Stimulated activated CD4-positive, alpha-beta T cell treated with anti-CD3 and anti-CD28 coated beads, Interleukin-12 subunit alpha, Interleukin-12 subunit beta, amount 100 ng/mL, for 4 hours (primary cell): ENCODE measurements around the gene ARID5B.
"Not testable (repeated sequence)": the region's sequence is repeated elsewhere in the genome, so short reads cannot be mapped to it uniquely, and the experiment has no call there.

Experiments used
- DNase-seq: peaks from one replicate; pipeline ENCODE4 v3.0.0-alpha.2; 2020

ARID5B gene

DNA sequence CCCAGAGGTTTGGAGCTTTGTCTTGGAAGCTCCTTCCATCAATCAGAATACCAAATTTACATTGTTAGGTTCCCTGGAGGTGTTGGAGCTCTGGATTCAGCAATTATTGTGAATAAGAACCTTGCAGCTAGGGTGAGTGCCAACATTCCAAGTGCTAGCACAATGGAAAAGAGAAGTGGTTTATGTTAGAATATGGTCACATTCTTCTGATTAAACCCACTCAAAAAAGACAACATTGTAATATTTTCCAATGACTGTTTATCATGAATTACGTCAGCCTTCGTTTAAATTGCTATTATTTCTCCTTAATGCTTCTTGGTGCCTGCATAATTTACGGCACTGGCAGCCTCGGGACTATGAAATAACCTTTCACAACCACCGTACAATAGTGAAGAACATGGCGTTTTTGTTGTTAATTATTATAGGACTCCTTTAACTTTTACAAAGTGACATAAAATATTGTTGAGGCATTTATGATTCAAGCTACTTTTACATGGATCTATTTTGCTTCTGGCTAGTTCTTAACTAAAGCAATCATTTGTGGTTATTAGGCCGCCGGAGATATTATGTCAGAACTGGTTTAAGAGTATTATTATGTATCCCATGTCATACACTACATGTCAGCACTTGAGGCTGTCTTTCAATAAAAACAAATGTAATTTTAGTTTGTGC lies 117.7 kb downstream of the ARID5B start:
- DNase-seq = no peak

DNA sequence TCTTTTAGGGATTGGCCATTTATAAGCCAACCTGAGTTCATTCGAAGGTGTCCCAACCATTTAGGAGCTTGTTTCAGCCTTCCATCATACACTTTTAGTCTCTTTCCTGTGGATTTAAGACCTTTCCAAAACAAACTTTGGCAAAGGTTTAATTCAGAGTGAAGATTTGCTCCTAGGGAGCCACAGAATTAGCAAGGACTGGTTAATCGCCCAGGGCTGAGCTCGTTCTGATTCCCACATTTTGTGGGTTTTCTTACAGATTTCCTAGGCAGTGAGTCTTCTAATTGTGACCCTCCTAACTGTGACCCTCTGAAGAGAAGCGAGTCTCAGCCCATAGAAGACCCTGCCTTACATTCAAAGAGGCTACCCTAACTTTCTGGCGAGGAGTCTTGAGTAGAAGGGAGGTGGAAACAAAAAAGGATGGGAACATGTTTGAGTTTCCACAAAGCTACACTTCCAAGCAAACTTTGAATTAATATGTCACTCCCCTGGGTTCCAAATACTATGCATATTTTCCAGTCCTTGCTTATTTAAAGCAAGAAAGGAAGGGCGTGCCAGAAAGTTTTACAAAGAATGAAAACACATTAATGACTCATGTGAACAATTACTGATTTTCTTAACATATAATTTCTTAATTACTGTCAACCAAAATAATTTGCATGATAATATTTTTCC lies 118.3 kb downstream of the ARID5B start:
- no peak for DNase-seq

DNA sequence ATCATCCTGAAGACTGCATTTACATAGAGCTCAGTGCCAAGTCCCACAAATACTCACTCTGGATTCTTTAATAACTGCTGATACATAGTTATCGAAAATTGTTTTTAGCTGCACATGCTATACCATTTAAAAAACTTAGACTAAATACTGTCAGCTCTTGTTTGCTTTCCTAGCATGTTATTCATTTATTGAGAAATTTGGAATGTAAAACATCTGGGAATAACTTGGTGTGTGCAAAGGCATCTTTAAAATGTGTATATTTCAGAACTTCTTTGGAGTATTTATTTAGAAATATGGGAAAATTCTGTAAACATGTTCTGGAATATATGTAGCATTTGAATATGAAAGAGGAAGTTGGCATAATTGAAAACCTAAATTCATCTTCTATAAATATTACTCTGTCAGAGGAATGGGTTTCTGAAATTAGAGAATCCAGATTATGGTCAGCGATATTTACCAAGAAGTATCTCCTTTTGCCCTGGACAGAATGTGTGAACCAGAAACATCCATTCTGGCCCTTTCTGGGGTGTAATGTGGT lies 119.7 kb downstream of the ARID5B start:
- no peak for DNase-seq

- DNase-seq = no peak
Observed at GRCh38 chr10:62021978-62022802, 120.7 kb downstream of the ARID5B start.

- no peak for DNase-seq
Observed at GRCh38 chr10:62022830-62023229, 121.3 kb downstream of the ARID5B start.

DNA sequence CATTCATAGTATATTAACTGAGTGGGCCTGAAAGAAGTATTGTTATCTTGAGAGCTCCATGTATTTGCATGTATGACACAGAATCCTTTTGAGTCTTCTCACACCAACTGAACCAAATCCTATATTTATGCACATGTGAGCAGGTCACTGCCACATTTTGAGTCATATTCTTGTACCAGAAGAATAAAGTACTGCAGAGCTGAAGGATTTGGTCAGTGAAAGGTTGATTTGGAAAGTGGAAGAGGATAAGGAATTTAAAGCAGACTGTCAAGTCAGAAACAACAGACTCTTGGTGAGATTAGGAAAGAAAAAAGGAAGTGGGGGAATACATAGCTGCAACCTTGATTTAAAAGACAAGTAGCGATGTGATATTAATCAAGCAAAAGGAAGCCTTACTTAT lies 121.8 kb downstream of the ARID5B start:
- DNase-seq = no peak

- DNase-seq = no peak
Observed at GRCh38 chr10:62024026-62024701, 122.7 kb downstream of the ARID5B start.

DNA sequence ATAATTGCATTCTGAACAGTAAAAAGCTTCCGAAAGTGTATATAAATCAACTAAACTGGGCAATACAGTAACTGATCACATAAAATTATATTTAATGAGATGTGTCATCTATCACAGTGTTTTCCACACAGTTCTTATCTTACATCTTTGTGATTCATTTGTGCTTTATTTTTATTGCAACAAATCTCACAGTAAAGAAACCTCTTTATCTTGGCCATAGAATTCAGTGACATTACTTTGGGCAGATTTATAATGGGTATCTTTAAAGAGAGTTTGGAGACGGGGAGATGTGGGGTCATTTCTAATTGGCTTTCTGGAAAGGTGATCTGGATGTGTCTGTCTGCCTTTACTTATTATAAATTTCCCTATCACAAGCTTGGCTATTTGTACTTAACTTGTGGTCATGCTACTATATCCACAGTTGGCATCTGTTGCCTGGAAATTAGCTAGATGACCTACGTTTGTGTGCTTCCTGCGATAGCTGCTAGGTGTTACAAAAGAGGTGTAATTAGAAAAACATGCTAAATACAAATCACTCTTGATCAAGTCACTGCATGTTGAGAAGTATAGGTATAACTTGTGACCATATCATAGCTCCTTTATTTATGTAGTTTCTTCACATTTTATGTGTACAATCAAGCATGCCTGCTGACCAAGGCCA lies 123.8 kb downstream of the ARID5B start:
- no peak for DNase-seq

DNA sequence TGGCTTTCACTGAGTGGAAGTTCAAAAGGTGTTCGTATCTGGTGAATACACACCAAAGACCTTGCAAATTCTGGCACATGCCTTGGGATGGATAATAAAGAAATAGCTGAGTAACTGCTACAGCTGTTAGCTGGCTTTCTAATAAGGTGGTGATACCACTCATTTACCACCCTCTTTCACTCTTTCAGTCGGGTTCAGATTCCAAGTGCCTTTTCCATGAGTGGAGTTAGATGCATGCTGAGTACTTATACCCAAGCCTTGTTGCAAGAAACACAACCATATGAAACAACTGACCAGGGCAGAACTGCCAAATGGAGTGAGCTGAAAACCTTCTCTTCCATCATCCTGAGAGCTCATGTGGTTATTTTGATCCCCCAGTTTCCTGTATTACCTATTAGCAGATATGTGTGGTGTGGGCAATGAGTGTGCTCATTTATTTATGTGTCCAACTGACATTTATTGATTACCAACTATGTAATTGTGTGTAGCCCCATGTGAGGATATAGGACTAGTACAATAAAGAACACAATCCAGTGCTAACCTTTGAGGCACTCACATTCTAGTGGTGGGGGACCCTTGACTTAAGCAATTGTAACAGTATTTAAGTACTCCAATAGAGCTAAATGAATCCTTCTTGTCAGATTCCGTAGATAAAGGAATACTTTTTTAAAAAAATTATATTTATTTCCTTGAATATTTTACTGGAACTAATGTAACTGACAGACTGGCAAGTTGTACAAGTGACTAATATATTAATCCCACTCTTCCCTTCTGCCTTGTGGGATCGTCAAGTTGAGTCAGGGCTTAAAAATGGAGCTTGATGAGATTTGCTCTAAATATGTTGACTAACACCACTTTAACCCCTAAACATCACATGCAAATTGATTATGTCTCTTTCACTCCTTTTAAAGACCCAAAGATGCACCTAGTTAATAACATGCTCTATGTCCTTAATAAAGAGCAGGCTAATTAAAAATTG lies 124.7 kb downstream of the ARID5B start:
- no peak for DNase-seq

GRCh38 chr10:62027841-62028501 lies 126.5 kb downstream of the ARID5B start:
- DNase-seq = no peak

DNA sequence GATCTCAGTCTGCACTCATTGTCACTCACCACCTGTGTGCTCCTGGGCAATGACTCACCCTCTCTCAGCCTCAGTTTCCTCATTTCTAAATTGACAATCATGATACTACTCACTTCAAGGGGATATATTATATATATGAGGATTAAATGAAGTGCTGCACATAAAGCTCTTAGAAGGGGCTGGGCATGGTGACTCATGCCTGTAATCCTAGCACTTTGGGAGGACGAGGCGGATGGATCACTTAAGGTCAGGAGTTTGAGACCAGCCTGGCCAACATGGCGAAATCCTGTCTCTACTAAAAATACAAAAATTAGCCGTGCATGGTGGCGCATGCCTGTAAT lies 127.0 kb downstream of the ARID5B start:
- DNase-seq = not testable (repeated sequence)

GRCh38 chr10:62029401-62029800 lies 127.9 kb downstream of the ARID5B start:
- no peak for DNase-seq

DNA sequence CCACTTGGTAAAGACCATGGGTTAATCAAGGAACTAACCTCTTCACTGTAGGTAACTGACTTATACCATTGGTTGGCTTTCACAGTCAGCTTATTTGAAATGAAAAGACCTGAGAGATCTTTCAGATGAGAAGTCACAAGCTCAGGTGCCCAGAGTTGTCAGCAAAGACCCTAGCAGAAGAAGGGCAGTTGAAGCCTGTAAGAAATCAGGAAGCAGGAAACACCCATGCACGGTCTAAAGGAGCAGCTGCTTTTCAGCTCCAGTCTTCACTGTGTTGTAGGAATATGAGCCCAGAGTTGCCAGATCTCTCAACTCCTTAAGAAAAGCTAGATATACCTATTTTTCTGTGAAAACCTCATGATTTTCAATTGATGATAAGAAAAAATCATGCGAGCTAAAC lies 130.0 kb downstream of the ARID5B start:
- DNase-seq = no peak

DNA sequence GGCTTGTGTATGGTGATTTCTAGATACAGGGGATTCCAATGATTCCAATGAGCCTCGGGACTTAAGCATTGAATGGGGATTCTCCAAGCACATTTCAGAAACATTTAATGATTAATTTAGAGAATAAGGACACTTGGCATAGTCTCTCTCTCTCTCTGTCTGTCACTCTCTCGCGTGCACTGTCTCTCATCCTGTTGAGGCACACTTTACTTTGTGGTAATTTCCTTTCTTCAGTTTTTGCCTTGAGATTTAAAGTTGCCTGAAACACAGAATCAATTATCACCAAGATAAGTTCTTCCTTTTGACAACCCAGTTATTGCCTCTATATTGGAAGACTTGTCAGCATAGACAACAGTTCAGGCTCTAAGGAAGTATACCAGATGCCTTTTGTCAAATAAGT lies 131.6 kb downstream of the ARID5B start:
- DNase-seq = no peak

GRCh38 chr10:62034096-62034640 lies 132.7 kb downstream of the ARID5B start:
- no peak for DNase-seq

- no peak for DNase-seq
Observed at GRCh38 chr10:62036186-62037081, 134.9 kb downstream of the ARID5B start.

- no peak for DNase-seq
Observed at GRCh38 chr10:62037166-62037831, 135.8 kb downstream of the ARID5B start.

GRCh38 chr10:62037890-62038608 lies 136.6 kb downstream of the ARID5B start:
- DNase-seq = no peak
